CD4-positive, alpha-beta T cell (primary cell): ENCODE measurements around the gene ZNF586. TPM values are rescaled to one million over a fixed set of nuclear protein-coding genes. Genes with fewer than 3 reads are reported as not detected.
"Not testable (repeated sequence)": the region's sequence is repeated elsewhere in the genome, so short reads cannot be mapped to it uniquely, and the experiment has no call there.

Source experiments
- ATAC-seq: fragments of 200-7000 bp; cut with Tn5 transposase; one replicate; pipeline ENCODE4 v1.10.0; 2022; ENCODE audit warnings: mild to moderate bottlenecking; ENCODE audit not compliant: poor library complexity
- CTCF ChIA-PET: fragments of 350-600 bp; sonication (Branson Sonifier 250); formaldehyde crosslinking; loops from one replicate; lab custom pipeline; 2021; ENCODE audit warnings: antibody characterized with exemption, inconsistent platforms; lab: Charles Lee
- POLR2A ChIA-PET: fragments of 350-600 bp; sonication (Branson Sonifier 250); formaldehyde crosslinking; loops from one replicate; lab custom pipeline; 2021; ENCODE audit warnings: antibody characterized with exemption, inconsistent platforms; lab: Charles Lee
- DNase-seq, 14 experiments: peaks; one replicate each; pipeline ENCODE4 v3.0.0-alpha.2; 2013 to 2020; ENCODE audit warnings: mixed read lengths in 2 of 14
- H3K27ac ChIP-seq, 2 donors: one replicate each; pipeline versions ENCODE4 v1.5.1 to v1.7.0; 2013; ENCODE audit warnings: low read length in 2 of 2, low read depth in 1 of 2, mild to moderate bottlenecking in 1 of 2
- H3K27me3 ChIP-seq, 2 experiments: 1 replicate in 1 of 2; 2 replicates in 1 of 2; pipeline versions ENCODE4 v1.6.1 to v1.7.0; 2013; ENCODE audit warnings: low read length in 2 of 2, control low read depth in 1 of 2, mild to moderate bottlenecking in 1 of 2, moderate library complexity in 1 of 2; ENCODE audit not compliant: insufficient read depth in 2 of 2, control insufficient read depth in 1 of 2
- H3K36me3 ChIP-seq: one replicate; pipeline ENCODE4 v1.6.1; 2013; ENCODE audit warnings: low read length, control low read depth; ENCODE audit not compliant: insufficient read depth
- H3K4me1 ChIP-seq: one replicate; pipeline ENCODE4 v1.6.1; 2013; ENCODE audit warnings: low read length, control low read depth; ENCODE audit not compliant: insufficient read depth
- H3K4me3 ChIP-seq: one replicate; pipeline ENCODE4 v1.5.1; 2013; ENCODE audit warnings: mild to moderate bottlenecking, low read length, moderate library complexity
- H3K9me3 ChIP-seq, 2 experiments: 1 replicate in 1 of 2; 2 replicates in 1 of 2; pipeline versions ENCODE4 v1.6.1 to v1.7.0; 2013; ENCODE audit warnings: low read length in 2 of 2, mild to moderate bottlenecking in 2 of 2, control low read depth in 1 of 2, moderate library complexity in 1 of 2; ENCODE audit not compliant: control insufficient read depth in 1 of 2, insufficient read depth in 1 of 2
- H3K27ac Mint-ChIP-seq: one replicate; pipeline ENCODE4 v1.8.0; 2020; ENCODE audit warnings: mixed read lengths
- H3K27me3 Mint-ChIP-seq: one replicate; pipeline ENCODE4 v1.8.0; 2021; ENCODE audit warnings: mixed read lengths
- H3K36me3 Mint-ChIP-seq: one replicate; pipeline ENCODE4 v1.8.0; 2021; ENCODE audit warnings: low read depth, mixed read lengths
- H3K4me1 Mint-ChIP-seq: one replicate; pipeline ENCODE4 v1.8.0; 2021; ENCODE audit warnings: low read depth, mixed read lengths
- H3K4me3 Mint-ChIP-seq: one replicate; pipeline ENCODE4 v1.8.0; 2020; ENCODE audit warnings: mild to moderate bottlenecking, mixed read lengths
- H3K9me3 Mint-ChIP-seq: one replicate; pipeline ENCODE4 v1.8.0; 2020; ENCODE audit warnings: mixed read lengths
- intact Hi-C, 2 experiments: fragments of 100-400 bp; cut with DNase I in 1 of 2; cut with micrococcal nuclease in 1 of 2; formaldehyde crosslinking; loops; one replicate each; pipeline versions ENCODE4 v1.15.1 to v1.9.0; 2023 to 2025; cut with DNase I, micrococcal nuclease
- total RNA-seq, 174 experiments: library from RNA in 2 of 174; stranded (reverse) in 2 of 174; gene quantifications; one replicate each; pipeline ENCODE4 v1.2.3 and lab custom pipeline; 2021 to 2026
- TF ChIP-seq, protein P1 (sequence below): fragments of 200-600 bp; IDR thresholded peaks from one replicate; pipeline ENCODE4 v1.8.0; 2022; ENCODE audit warnings: antibody characterized with exemption, mild to moderate bottlenecking

Gene ZNF586
- total RNA-seq, 2 experiments from 2014 or later = 51.1 to 53.4 TPM

DNA sequence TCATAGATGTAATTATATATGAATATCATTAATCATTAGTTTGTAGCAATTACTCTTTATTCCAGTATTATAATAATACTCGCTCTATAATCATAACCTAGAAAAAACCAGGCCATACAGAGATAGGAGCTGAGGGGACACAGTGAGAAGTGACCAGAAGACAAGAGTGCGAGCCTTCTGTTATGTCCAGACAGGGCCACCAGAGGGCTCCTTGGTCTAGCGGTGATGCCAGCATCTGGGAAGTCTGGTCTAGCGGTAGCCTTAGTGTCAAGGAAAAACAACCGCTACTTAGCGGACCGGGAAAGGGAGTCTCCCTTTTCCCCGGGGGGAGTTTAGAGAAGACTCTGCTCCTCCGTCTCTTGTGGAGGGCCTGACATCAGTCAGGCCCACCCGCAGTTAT, 31.2 kb upstream of the ZNF586 start:
- POLR2A ChIA-PET, ATAC-seq, H3K4me1 ChIP-seq, H3K4me3 ChIP-seq, H3K4me1 Mint-ChIP-seq, H3K36me3 ChIP-seq, H3K27ac ChIP-seq, H3K36me3 Mint-ChIP-seq, H3K4me3 Mint-ChIP-seq, H3K9me3 Mint-ChIP-seq, H3K27ac Mint-ChIP-seq, H3K27me3 ChIP-seq: not testable (repeated sequence)
- H3K27me3 Mint-ChIP-seq = peaks cover 13% of the 10 kb centered on the region
- intact Hi-C loops = loop anchor here in 1 of 2 experiments (1.0 kb wide), 1 partner anchor 417 kb away; no protein-coding TSS in a partner anchor
- CTCF ChIA-PET = interaction anchor here (1.2 kb wide), 1 partner anchor 8 kb away, joined by 3 read pairs; no protein-coding TSS in a partner anchor
- peaks cover 0 to 27% of the 10 kb centered on the region in 2 experiments for H3K9me3 ChIP-seq
- TF ChIP-seq, protein P1, sequence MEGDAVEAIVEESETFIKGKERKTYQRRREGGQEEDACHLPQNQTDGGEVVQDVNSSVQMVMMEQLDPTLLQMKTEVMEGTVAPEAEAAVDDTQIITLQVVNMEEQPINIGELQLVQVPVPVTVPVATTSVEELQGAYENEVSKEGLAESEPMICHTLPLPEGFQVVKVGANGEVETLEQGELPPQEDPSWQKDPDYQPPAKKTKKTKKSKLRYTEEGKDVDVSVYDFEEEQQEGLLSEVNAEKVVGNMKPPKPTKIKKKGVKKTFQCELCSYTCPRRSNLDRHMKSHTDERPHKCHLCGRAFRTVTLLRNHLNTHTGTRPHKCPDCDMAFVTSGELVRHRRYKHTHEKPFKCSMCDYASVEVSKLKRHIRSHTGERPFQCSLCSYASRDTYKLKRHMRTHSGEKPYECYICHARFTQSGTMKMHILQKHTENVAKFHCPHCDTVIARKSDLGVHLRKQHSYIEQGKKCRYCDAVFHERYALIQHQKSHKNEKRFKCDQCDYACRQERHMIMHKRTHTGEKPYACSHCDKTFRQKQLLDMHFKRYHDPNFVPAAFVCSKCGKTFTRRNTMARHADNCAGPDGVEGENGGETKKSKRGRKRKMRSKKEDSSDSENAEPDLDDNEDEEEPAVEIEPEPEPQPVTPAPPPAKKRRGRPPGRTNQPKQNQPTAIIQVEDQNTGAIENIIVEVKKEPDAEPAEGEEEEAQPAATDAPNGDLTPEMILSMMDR = peak; percentile 68
- DNase-seq = peak in 10 of 14 experiments; percentile 17 to 50 (median 28)

DNA sequence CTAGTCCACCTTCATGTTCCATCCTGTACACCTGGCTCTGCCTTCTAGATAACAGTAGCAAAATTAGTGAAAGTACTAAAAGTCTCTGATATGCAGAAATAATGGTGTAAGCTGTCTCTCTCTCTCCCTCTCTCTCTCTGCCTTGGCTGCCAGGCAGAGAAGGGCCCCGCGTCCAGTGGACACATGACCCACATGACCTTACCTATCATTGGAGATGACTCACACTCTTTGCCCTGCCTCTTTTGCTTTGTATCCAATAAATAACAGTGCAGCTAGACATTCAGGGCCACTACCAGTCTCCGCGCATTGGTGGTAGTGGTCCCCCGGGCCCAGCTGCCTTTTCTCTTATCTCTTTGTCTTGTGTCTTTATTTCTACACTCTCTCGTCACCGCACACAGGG, 30.7 kb upstream of the ZNF586 start:
- DNase-seq, ATAC-seq: not testable (repeated sequence)
- intact Hi-C loops = loop anchor here in 1 of 2 experiments (1.0 kb wide), 1 partner anchor 417 kb away; no protein-coding TSS in a partner anchor

DNA sequence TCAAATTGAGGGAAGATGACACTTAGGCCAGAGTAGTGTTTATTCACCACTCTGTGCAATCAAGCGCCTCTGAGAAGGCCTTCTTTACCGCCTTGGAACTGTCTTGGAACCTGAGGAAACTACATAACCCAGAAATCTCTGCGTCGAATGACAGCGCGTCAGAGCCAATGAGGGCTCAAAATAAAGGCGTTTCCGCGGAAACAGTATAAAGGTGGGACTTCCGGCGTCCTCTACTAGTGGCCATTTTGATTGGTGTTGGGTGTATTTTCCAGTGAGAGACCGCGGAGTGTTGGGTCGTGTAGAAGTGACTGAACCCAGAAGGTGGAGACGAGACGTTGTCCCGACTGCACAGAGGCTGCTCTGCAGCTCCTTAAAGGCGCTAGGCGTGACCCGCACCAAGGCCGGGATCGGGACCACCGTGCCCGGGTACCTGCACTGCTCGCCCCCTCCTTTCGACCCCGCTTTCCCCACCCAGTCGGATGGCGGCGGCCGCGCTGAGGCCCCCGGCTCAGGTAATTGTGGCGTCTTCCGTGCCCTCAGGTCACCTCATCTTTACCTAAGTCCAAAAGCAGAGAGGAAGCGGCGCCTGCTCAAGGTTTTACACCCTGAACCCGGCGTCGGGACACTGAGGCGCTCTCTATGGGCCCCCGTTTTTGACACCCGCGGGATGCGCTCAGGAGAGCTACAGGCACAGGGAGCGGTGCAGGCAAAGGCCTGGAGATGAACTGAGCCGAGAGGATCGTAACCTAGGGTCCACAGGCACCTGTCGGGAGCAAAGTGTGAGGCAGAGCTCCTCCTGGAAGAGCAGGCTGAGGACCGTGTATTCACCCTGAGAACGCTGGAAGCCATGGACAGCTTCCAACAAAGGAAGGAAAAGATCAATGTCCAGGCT, 22.6 kb upstream of the ZNF586 start, which contains the start of gene ZNF776:
ZNF776 (plus strand) TSS at position 236 of the 892 bp plus-strand sequence; CDS start at position 480, 244 bp downstream.
- no peaks in the 10 kb centered on the region for H3K27me3 ChIP-seq
- H3K36me3 ChIP-seq = peaks cover 36% of the 10 kb centered on the region
- peaks cover 48% of the 10 kb centered on the region for H3K4me1 Mint-ChIP-seq
- H3K27ac ChIP-seq = peak within 1 kb of the TSS; percentile 56 to 78
- intact Hi-C loops = loop anchor here (1.0 kb wide), 3 partner anchors 20 to 67 kb away; partner anchors contain the start of genes ZNF671 (in 2 of the 2), ZNF552 (in 1 of the 2) and ZNF586 (in 1 of the 2)
- H3K9me3 ChIP-seq = peaks cover 40 to 52% of the 10 kb centered on the region in 2 experiments
- peaks cover 56% of the 10 kb centered on the region for H3K36me3 Mint-ChIP-seq
- peak within 1 kb of the TSS; percentile 83 for H3K4me3 ChIP-seq
- peaks cover 24% of the 10 kb centered on the region for H3K9me3 Mint-ChIP-seq
- TF ChIP-seq, protein P1 = no peak
- H3K4me3 Mint-ChIP-seq = peak within 1 kb of the TSS; percentile 94
- ATAC-seq = peak; percentile 97
- H3K4me1 ChIP-seq = peaks cover 22% of the 10 kb centered on the region
- H3K27ac Mint-ChIP-seq = peak within 1 kb of the TSS; percentile 90
- DNase-seq = peak; percentile 65 to 94 (median 74)
- CTCF ChIA-PET = interaction anchor here (0.8 to 1.1 kb wide), 3 partner anchors 9 to 311 kb away, joined by 3 read pairs; no protein-coding TSS in a partner anchor
- H3K27me3 Mint-ChIP-seq = no peaks in the 10 kb centered on the region
- POLR2A ChIA-PET = interaction anchor here (0.6 to 2.6 kb wide), 15 partner anchors 19 to 1378 kb away, joined by 3 to 19 read pairs (median 5); partner anchors contain the start of genes ZNF154, ZNF211, ZNF329 and ZNF417

More for the DNA sequence above, 30.7 kb upstream of the ZNF586 start:
- H3K9me3 ChIP-seq = peaks cover 0 to 32% of the 10 kb centered on the region in 2 experiments
- H3K4me3 Mint-ChIP-seq, H3K36me3 ChIP-seq, H3K9me3 Mint-ChIP-seq, H3K27me3 ChIP-seq, H3K4me3 ChIP-seq, H3K27ac Mint-ChIP-seq, H3K36me3 Mint-ChIP-seq, POLR2A ChIA-PET, CTCF ChIA-PET, H3K27ac ChIP-seq, H3K4me1 ChIP-seq, H3K4me1 Mint-ChIP-seq: not testable (repeated sequence)
- H3K27me3 Mint-ChIP-seq = peaks cover 13% of the 10 kb centered on the region
